Effector memory CD8-positive, alpha-beta T cell (primary cell): ENCODE data around the gene INPP5A.
"Not testable (repeated sequence)": the region's sequence is repeated elsewhere in the genome, so short reads cannot be mapped to it uniquely, and the experiment has no call there.

ENCODE experiments used
- ATAC-seq: fragments of 150-1000 bp; cut with Tn5 transposase; replicated peaks from 2 replicates; pipeline ENCODE4 v1.10.0; 2021; ENCODE audit warnings: mild to moderate bottlenecking, moderate library complexity
- DNase-seq, 3 experiments: peaks; one replicate each; pipeline ENCODE4 v3.0.0; 2021
- H3K27ac Mint-ChIP-seq, 2 donors: one replicate each; pipeline ENCODE4 v1.8.0; 2022; ENCODE audit warnings: mild to moderate bottlenecking in 2 of 2, mixed read lengths in 2 of 2, moderate library complexity in 2 of 2
- H3K27me3 Mint-ChIP-seq, 2 donors: one replicate each; pipeline ENCODE4 v1.8.0; 2022; ENCODE audit warnings: mixed read lengths in 2 of 2
- H3K36me3 Mint-ChIP-seq: one replicate; pipeline ENCODE4 v1.8.0; 2022; ENCODE audit warnings: mild to moderate bottlenecking, moderate library complexity, mixed read lengths; ENCODE audit not compliant: insufficient read depth
- H3K4me1 Mint-ChIP-seq, 2 donors: one replicate each; pipeline ENCODE4 v1.8.0; 2022; ENCODE audit warnings: low read depth in 2 of 2, mixed read lengths in 2 of 2
- H3K4me3 Mint-ChIP-seq, 2 donors: one replicate each; pipeline ENCODE4 v1.8.0; 2022; ENCODE audit warnings: mild to moderate bottlenecking in 2 of 2, mixed read lengths in 2 of 2, moderate library complexity in 2 of 2
- H3K9me3 Mint-ChIP-seq, 2 donors: one replicate each; pipeline ENCODE4 v1.8.0; 2022; ENCODE audit warnings: mixed read lengths in 2 of 2
- total RNA-seq, 9 experiments: gene quantifications; one replicate each; lab custom pipeline; 2026; lab: John Stamatoyannopoulos, UW

INPP5A gene
- 6.6 to 17.6 (median 8.7) reads per million in 9 experiments for total RNA-seq

DNA sequence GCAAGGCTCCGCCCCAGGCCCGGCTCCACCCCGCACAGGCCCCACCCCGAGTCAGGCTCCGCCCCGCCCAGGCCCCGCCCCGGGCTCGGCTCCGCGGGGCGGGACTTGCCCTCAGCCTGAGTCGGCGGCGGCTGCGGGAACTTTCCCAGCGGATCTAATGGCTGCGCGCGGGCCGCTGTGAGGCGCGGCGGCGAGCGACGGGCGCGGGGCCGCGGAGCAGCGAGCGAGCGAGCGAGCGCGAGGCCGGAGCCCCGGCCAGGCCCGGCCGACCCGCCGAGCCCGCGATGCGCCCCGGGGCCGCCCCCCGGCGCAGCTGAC lies at the start of gene INPP5A:
INPP5A (plus strand) TSS at position 104 of the 318 bp plus-strand sequence. CDS start 310 bp downstream, outside the sequence.
- no peak for DNase-seq
- peaks cover 34 to 36% of the 10 kb centered on the region in 2 donors for H3K4me1 Mint-ChIP-seq
- H3K36me3 Mint-ChIP-seq, result peaks cover 11% of the 10 kb centered on the region
- H3K27me3 Mint-ChIP-seq, result peaks cover 13% of the 10 kb centered on the region in 2 donors
- H3K9me3 Mint-ChIP-seq, result no peaks in the 10 kb centered on the region
- H3K4me3 Mint-ChIP-seq, result peak within 1 kb of the TSS; percentile 92 to 96
- peak within 1 kb of the TSS; percentile 83 to 90 for H3K27ac Mint-ChIP-seq
- ATAC-seq, result no peak

DNA sequence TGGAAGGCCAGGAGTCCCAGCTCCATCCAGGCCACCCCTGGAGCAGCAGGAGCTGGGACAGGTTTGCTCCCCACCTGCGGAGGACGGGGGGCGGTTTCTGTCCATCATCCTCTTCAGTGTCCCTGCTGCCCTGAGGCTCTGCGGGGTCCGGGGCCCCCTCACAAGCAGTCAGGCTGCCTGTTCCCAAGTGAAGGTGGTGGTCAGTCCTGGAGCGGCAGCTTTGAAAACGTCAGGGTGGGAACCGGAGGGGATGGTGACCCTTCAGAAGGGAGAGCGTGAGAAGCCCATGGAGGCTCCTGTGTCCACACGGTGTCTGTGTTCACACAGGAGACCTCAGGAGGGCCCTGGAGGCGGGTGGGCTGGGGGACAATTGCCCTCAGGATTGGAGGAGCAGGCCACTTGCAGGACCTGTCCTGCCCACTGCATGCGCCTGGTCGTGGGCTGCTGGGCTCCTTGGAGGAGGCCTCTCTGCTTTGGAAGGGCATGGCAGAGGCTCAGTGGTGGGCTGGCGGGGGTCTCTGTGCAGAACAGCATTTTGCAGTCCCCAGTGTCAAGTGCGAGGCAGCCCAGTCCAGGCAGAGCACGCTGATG lies 49.3 kb upstream of the INPP5A start:
- Mint-ChIP-seq H3K27me3 (peaks cover 0 to 8% of the 10 kb centered on the region in 2 donors), H3K4me3 (no peak overlapping the region), H3K27ac (no peak overlapping the region), H3K4me1 (no peaks in the 10 kb centered on the region), H3K9me3 (no peaks in the 10 kb centered on the region), H3K36me3 (no peaks in the 10 kb centered on the region)
- ATAC-seq, result no peak
- DNase-seq, result no peak

DNA sequence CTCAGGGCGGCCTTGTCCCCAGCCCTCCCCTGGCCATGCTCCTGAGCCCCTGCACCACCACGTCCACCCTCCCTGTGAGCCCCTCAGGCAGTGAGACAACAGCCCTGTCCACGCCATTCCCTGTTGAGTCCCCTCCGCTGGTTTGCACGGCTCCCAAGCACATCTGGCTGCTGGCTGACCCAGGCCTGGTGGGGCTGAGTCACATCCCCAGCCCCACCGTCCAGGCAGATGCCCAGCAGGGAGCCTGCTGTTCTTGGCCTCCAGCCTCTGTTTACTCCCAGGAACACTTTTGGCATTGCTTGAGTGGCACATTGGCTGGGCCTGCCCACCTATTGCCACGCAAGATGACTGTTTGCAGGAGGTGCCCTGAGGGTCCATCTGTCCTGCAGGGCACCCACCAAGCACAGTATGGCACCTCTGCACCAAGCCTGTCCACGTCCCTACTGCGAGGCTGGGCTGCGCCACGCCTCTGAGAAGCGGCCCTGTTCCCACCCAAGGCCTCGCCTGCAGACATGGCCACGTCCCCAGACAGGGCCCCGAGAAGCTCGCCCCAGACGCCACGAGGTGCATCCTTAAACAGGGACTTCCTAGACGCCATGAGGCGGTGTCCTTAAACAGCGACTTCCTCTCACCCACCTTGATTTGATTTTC lies 48.4 kb upstream of the INPP5A start:
- Mint-ChIP-seq H3K36me3 (no peaks in the 10 kb centered on the region), H3K9me3 (no peaks in the 10 kb centered on the region), H3K4me3 (no peak overlapping the region), H3K27ac (no peak overlapping the region), H3K4me1 (no peaks in the 10 kb centered on the region), H3K27me3 (peaks cover 6 to 15% of the 10 kb centered on the region in 2 donors)
- ATAC-seq, result no peak
- no peak for DNase-seq

GRCh38 chr10:132489704-132490534 lies 47.7 kb upstream of the INPP5A start:
- Mint-ChIP-seq H3K36me3 (no peaks in the 10 kb centered on the region), H3K27me3 (peaks cover 14 to 19% of the 10 kb centered on the region in 2 donors)

GRCh38 chr10:132491534-132491933 lies 46.1 kb upstream of the INPP5A start:
- H3K36me3 Mint-ChIP-seq, DNase-seq, H3K4me1 Mint-ChIP-seq, H3K9me3 Mint-ChIP-seq, H3K4me3 Mint-ChIP-seq, ATAC-seq, H3K27ac Mint-ChIP-seq: not testable (repeated sequence)
- peaks cover 23 to 25% of the 10 kb centered on the region in 2 donors for H3K27me3 Mint-ChIP-seq

More at GRCh38 chr10:132489704-132490534, 47.7 kb upstream of the INPP5A start:
- Mint-ChIP-seq H3K4me3 (no peak overlapping the region), H3K9me3 (no peaks in the 10 kb centered on the region), H3K27ac (no peak overlapping the region), H3K4me1 (no peaks in the 10 kb centered on the region)
- DNase-seq (no peak), ATAC-seq (no peak)

- no peaks in the 10 kb centered on the region for H3K36me3 Mint-ChIP-seq
- no peaks in the 10 kb centered on the region for H3K4me1 Mint-ChIP-seq
- peaks cover 29 to 32% of the 10 kb centered on the region in 2 donors for H3K27me3 Mint-ChIP-seq
- H3K4me3 Mint-ChIP-seq, result no peak overlapping the region
- no peaks in the 10 kb centered on the region for H3K9me3 Mint-ChIP-seq
- no peak overlapping the region for H3K27ac Mint-ChIP-seq
- ATAC-seq (no peak), DNase-seq (no peak)
Observed at GRCh38 chr10:132492323-132493025, 45.1 kb upstream of the INPP5A start.

DNA sequence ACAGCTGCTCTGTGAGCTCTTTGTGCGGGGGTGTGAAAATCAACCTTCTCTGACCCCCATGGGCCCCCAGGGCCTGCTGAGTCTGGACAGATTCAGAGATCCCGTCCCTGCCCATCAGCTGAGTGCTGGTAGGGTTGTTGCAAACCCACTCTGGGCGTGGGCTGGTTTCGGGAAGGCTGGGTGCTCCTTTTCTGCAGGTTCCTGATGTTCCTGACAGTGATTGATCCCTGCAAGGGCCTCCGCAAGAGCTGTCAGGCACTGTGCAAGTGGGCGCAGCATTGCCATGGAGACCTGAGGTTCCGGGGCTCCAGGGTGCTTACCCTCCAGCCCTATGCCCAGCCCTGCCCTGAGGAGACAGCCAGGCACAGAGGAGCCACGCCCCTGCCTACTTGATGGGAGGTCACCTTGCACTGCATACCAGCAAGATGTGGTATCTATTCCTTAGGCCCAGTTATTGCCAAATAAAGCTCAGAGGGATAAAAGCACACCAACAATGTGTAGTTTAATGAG lies 44.3 kb upstream of the INPP5A start:
- Mint-ChIP-seq H3K27me3 (peaks cover 31 to 36% of the 10 kb centered on the region in 2 donors), H3K36me3 (no peaks in the 10 kb centered on the region), H3K27ac (no peak overlapping the region), H3K9me3 (no peaks in the 10 kb centered on the region), H3K4me3 (no peak overlapping the region), H3K4me1 (no peaks in the 10 kb centered on the region)
- no peak for ATAC-seq
- no peak for DNase-seq

- Mint-ChIP-seq H3K4me1 (no peaks in the 10 kb centered on the region), H3K27ac (no peak overlapping the region), H3K27me3 (peaks cover 36 to 41% of the 10 kb centered on the region in 2 donors), H3K9me3 (no peaks in the 10 kb centered on the region), H3K36me3 (no peaks in the 10 kb centered on the region), H3K4me3 (no peak overlapping the region)
- DNase-seq, result no peak
- no peak for ATAC-seq
Observed at GRCh38 chr10:132493756-132494290, 43.8 kb upstream of the INPP5A start.

GRCh38 chr10:132494866-132495630 lies 42.5 kb upstream of the INPP5A start:
- no peak for DNase-seq
- H3K27me3 Mint-ChIP-seq, result peaks cover 47 to 53% of the 10 kb centered on the region in 2 donors
- H3K36me3 Mint-ChIP-seq, result no peaks in the 10 kb centered on the region
- H3K9me3 Mint-ChIP-seq, result no peaks in the 10 kb centered on the region
- no peak overlapping the region for H3K27ac Mint-ChIP-seq
- H3K4me3 Mint-ChIP-seq, result no peak overlapping the region
- H3K4me1 Mint-ChIP-seq, result no peaks in the 10 kb centered on the region
- no peak for ATAC-seq

DNA sequence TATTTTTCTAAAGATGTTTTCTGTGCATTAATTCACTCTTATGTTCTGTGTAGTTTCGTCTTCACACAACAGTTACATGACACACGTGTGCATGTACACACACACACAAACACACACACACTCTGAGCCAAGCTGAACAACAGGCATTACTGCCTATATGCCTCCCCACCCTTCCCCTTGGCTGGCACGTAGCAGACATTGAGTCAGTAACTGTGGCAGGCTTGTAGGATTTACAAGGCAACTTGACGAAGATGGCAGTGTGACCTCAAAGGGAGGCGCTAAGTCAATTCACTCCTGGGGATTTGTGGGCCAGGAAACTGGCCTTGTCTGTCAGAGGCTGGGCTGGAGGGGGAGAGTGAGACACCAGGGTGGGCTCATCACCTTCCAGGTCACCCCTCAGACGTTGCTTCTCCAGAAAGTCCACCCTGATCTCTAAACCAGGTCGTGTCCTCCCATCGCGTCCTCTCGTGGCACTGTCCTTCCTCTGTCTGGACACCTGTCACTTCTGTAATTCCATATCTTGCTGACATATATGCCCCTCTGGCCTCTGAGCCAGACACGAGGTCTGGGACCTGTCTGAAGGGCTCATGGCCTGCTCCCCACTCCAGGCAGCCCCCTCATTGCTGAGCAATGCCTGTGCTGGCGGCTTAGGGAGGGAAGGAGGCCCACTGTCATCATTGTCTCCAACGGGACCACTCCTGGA lies 41.1 kb upstream of the INPP5A start:
- Mint-ChIP-seq H3K27ac (peak overlapping the region; percentile 11 to 80), H3K27me3 (peaks cover 55 to 65% of the 10 kb centered on the region in 2 donors), H3K4me1 (no peaks in the 10 kb centered on the region), H3K4me3 (no peak overlapping the region), H3K9me3 (no peaks in the 10 kb centered on the region), H3K36me3 (no peaks in the 10 kb centered on the region)
- no peak for DNase-seq
- ATAC-seq, result no peak

GRCh38 chr10:132497063-132497680 lies 40.4 kb upstream of the INPP5A start:
- no peak for DNase-seq
- Mint-ChIP-seq H3K27ac (peak overlapping the region in 1 of 2 donors; percentile 11), H3K27me3 (peaks cover 55 to 65% of the 10 kb centered on the region in 2 donors), H3K9me3 (no peaks in the 10 kb centered on the region), H3K4me1 (no peaks in the 10 kb centered on the region), H3K36me3 (no peaks in the 10 kb centered on the region), H3K4me3 (no peak overlapping the region)
- ATAC-seq, result no peak
